CD4-positive, alpha-beta memory T cell (primary cell): ENCODE results near the gene MRPL1. TPM values are rescaled to one million over a fixed set of nuclear protein-coding genes. Genes with fewer than 3 reads are reported as not detected.

Experiments used
- CTCF ChIA-PET: fragments of 350-600 bp; sonication (Branson Sonifier 250); formaldehyde crosslinking; loops from one replicate; lab custom pipeline; 2021; ENCODE audit warnings: inconsistent platforms; ENCODE audit not compliant: partially characterized antibody; lab: Charles Lee
- POLR2A ChIA-PET: fragments of 350-600 bp; sonication (Branson Sonifier 250); formaldehyde crosslinking; loops from one replicate; lab custom pipeline; 2021; ENCODE audit not compliant: partially characterized antibody; lab: Charles Lee
- DNase-seq, 5 donors: peaks; one replicate each; pipeline versions ENCODE4 v3.0.0 to v3.0.0-alpha.2; 2020 to 2022; ENCODE audit warnings: mixed read lengths in 1 of 5
- H3K27ac ChIP-seq: one replicate; pipeline ENCODE4 v1.7.0; 2013; ENCODE audit warnings: low read depth, low read length
- H3K27me3 ChIP-seq: 2 replicates; pipeline ENCODE4 v1.7.0; 2013; ENCODE audit warnings: mild to moderate bottlenecking, low read length, moderate library complexity; ENCODE audit not compliant: insufficient read depth
- H3K36me3 ChIP-seq: 2 replicates; pipeline ENCODE4 v1.7.0; 2013; ENCODE audit warnings: mild to moderate bottlenecking, low read length, moderate library complexity; ENCODE audit not compliant: insufficient read depth
- H3K4me1 ChIP-seq: 2 replicates; pipeline ENCODE4 v1.7.0; 2013; ENCODE audit warnings: mild to moderate bottlenecking, low read length, moderate library complexity; ENCODE audit not compliant: insufficient read depth
- H3K4me3 ChIP-seq, 2 donors: one replicate each; pipeline ENCODE4 v1.7.0; 2013; ENCODE audit warnings: low read length in 2 of 2, mild to moderate bottlenecking in 1 of 2
- H3K9me3 ChIP-seq, 2 donors: one replicate each; pipeline ENCODE4 v1.7.0; 2013; ENCODE audit warnings: low read length in 2 of 2, control low read depth in 1 of 2; ENCODE audit not compliant: control insufficient read depth in 1 of 2
- H3K27ac Mint-ChIP-seq, 7 donors: one replicate each; pipeline ENCODE4 v1.8.0; 2020 to 2021; ENCODE audit warnings: mixed read lengths in 7 of 7, mild to moderate bottlenecking in 6 of 7, inconsistent platforms in 3 of 7, moderate library complexity in 3 of 7
- H3K27me3 Mint-ChIP-seq, 2 donors: one replicate each; pipeline ENCODE4 v1.8.0; 2020 to 2021; ENCODE audit warnings: mixed read lengths in 2 of 2
- H3K36me3 Mint-ChIP-seq, 2 donors: one replicate each; pipeline ENCODE4 v1.8.0; 2020 to 2021; ENCODE audit warnings: mixed read lengths in 2 of 2, inconsistent platforms in 1 of 2, mild to moderate bottlenecking in 1 of 2
- H3K4me1 Mint-ChIP-seq, 4 donors: one replicate each; pipeline ENCODE4 v1.8.0; 2020 to 2021; ENCODE audit warnings: mixed read lengths in 4 of 4, mild to moderate bottlenecking in 1 of 4
- H3K4me3 Mint-ChIP-seq, 8 donors: one replicate each; pipeline ENCODE4 v1.8.0; 2020 to 2021; ENCODE audit warnings: mixed read lengths in 8 of 8, mild to moderate bottlenecking in 7 of 8, moderate library complexity in 6 of 8, inconsistent platforms in 3 of 8
- H3K9me3 Mint-ChIP-seq, 8 donors: one replicate each; pipeline ENCODE4 v1.8.0; 2020 to 2021; ENCODE audit warnings: mixed read lengths in 8 of 8, mild to moderate bottlenecking in 5 of 8, inconsistent platforms in 3 of 8, moderate library complexity in 1 of 8
- intact Hi-C: fragments of 100-400 bp; cut with micrococcal nuclease; formaldehyde crosslinking; loops from one replicate; pipeline ENCODE4 v1.15.1; 2023
- polyA plus RNA-seq, 2 donors: library from polyadenylated mRNA; unstranded; fragments of 300-500 nt; fragmentation: Illumina TruSeq; gene quantifications; one replicate each; pipeline ENCODE4 v1.2.3, GENCODE V29; 2021
- total RNA-seq, 2 experiments: library from RNA; stranded (reverse); gene quantifications; one replicate each; pipeline ENCODE4 v1.2.3, GENCODE V29; 2021

MRPL1 gene
- total and polyA plus RNA-seq, 4 experiments from 2014 or later: 18.6 to 46.4 (median 25.0) TPM

DNA sequence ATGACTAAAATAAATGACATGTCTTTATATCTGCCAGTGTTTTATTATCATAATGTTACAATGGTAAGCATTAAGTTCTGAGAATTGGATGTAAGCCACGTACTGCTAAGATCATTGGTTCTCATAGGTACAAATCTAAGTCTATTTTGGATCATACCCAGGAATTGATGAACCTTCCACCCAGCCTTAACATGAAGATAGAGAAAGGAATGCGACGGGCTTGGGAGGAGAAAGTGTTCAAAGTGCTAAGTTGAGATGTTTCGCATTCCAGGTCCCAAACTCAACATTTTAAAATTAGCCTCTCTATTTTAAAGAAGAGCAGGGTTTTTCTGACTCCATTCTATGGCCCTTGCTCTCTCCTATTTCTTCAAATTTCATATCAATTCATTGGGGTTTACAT, 139.6 kb downstream of the MRPL1 start:
- Histone ChIP-seq H3K4me1 (no peaks in the 10 kb centered on the region), H3K27me3 (no peaks in the 10 kb centered on the region), H3K36me3 (no peaks in the 10 kb centered on the region), H3K4me3 (no peak overlapping the region), H3K27ac (no peak overlapping the region), H3K9me3 (no peaks in the 10 kb centered on the region)
- Mint-ChIP-seq H3K27ac (no peak overlapping the region), H3K9me3 (peaks cover 0 to 2% (median 0%) of the 10 kb centered on the region in 8 donors), H3K36me3 (no peaks in the 10 kb centered on the region), H3K4me3 (no peak overlapping the region), H3K27me3 (peaks cover 0 to 2% of the 10 kb centered on the region in 2 donors), H3K4me1 (no peaks in the 10 kb centered on the region)
- intact Hi-C loops: no loop called here
- DNase-seq: no peak
- CTCF ChIA-PET: no interaction called here
- POLR2A ChIA-PET: no interaction called here

Other genes with a start within 250 kb of the MRPL1 start
- 100 to 1,000 TPM; 207 to 225 TPM for gene CNOT6L, start 43.5 kb upstream of the MRPL1 start, total RNA-seq
- gene CNOT6L, start 43.5 kb upstream of the MRPL1 start, polyA plus RNA-seq: 10 to 100 TPM; 34.3 to 44.9 TPM
- gene FRAS1, start 194.5 kb downstream of the MRPL1 start, total RNA-seq: not detected
- gene FRAS1, start 194.5 kb downstream of the MRPL1 start, polyA plus RNA-seq: not detected